D721Med (cell line): ENCODE results near the gene EGF.

Source experiments
- DNase-seq: peaks from one replicate; pipeline ENCODE4 v3.0.0; 2011; ENCODE audit warnings: low spot score; ENCODE audit not compliant: insufficient read length
- FAIRE-seq: peaks from 2 replicates; lab custom pipeline; 2011; peaks lifted over from hg19 to GRCh38; lab: Jason Lieb, UNC
- TF ChIP-seq, protein P1 (sequence below): IDR thresholded peaks from 2 replicates; pipeline ENCODE4 v1.5.1; 2012; ENCODE audit warnings: mild to moderate bottlenecking, control low read depth; ENCODE audit not compliant: insufficient read depth; ENCODE audit errors: missing control alignments

Gene EGF

DNA sequence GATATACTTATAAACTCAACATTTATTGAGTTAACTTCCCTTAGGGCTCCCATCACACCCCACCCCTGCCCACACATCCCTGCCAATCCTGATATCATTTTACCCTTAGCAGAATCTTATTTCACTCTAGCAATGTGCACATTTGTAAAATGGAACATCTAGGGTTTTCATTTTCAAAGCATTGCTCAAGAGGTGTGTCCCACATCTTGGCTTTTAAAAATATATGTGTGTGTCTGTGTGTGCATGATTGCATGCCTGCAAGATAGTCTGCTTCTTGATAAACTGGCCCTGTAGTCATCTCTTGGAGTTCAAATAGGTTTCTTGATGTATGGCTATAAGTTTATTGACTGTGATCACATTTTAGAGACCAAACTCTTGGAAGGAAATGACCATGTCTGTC, 26.4 kb upstream of the EGF start:
- FAIRE-seq, result no peak
- DNase-seq, result no peak
- TF ChIP-seq, protein P1, sequence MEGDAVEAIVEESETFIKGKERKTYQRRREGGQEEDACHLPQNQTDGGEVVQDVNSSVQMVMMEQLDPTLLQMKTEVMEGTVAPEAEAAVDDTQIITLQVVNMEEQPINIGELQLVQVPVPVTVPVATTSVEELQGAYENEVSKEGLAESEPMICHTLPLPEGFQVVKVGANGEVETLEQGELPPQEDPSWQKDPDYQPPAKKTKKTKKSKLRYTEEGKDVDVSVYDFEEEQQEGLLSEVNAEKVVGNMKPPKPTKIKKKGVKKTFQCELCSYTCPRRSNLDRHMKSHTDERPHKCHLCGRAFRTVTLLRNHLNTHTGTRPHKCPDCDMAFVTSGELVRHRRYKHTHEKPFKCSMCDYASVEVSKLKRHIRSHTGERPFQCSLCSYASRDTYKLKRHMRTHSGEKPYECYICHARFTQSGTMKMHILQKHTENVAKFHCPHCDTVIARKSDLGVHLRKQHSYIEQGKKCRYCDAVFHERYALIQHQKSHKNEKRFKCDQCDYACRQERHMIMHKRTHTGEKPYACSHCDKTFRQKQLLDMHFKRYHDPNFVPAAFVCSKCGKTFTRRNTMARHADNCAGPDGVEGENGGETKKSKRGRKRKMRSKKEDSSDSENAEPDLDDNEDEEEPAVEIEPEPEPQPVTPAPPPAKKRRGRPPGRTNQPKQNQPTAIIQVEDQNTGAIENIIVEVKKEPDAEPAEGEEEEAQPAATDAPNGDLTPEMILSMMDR, result no peak

DNA sequence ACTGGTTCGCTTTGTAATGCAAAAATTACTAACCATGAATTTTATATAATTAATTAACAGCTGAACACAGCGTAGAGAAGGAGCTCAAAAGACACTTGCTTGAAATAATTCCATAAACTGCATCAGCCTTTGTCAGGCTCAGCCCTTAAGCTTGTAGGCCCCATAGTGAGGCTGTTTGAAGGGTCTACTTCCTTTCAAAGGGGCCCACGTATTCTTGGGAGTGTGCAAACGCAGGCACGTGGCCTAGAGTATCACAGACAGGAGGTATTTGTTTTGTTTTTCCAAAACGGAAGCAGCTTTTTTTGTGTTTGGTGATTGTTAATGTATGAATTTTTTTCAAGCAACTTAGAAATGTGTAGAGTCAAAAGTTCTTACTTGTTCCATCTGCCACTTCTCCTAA, 25.6 kb upstream of the EGF start:
- DNase-seq (no peak), FAIRE-seq (no peak)
- TF ChIP-seq, protein P1, result no peak

DNA sequence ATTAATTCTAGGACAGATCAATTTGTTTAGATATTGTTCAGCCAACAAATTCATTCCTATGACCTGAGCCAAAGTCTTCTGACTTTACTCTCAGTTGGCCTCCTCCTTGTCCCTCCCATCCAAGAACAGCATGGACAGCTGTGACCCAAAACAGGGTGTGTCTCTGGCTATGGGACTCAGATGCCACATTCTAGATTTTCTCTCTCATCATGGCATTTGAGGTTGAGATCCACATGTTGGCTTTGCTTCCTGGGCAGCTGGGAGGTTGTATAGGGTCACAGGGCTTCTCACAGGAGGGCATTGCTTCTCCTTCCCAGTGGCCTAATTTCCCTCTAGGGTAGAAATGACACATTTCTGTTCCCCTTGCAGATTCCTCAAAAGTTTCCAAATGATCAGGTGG, 22.6 kb upstream of the EGF start:
- TF ChIP-seq, protein P1, result no peak
- no peak for DNase-seq
- no peak for FAIRE-seq

DNA sequence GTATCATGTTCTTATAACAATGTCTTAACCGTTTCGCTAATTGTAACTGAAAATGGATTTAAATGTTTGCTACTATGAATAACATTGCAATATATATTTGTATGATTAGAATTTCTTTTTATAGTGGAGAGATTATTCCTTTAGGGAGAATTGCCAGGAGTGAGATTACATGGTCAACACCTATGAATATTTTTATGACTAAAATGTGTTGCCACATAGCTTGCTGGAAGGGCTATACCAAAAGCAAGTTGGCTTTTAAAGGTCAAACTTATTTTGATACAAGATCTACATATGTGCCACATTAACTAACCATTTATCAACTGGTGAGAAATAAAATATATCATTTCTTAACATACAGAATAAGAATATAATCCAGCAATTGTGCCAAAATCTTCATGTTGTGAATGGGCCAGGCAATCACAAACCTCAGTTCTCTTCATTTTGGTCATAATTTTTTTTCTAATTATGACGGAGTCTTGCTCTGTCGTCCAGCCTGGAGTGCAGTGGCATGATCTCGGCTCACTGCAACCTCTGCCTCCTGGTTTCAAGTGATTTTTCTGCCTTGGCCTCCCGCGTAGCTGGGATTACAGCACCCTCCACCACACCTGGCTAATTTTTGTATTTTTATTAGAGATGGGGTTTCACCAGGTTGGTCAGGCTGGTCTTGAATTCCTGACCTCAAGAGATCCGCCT, 10.0 kb upstream of the EGF start:
- TF ChIP-seq, protein P1, result no peak
- FAIRE-seq (no peak), DNase-seq (no peak)

DNA sequence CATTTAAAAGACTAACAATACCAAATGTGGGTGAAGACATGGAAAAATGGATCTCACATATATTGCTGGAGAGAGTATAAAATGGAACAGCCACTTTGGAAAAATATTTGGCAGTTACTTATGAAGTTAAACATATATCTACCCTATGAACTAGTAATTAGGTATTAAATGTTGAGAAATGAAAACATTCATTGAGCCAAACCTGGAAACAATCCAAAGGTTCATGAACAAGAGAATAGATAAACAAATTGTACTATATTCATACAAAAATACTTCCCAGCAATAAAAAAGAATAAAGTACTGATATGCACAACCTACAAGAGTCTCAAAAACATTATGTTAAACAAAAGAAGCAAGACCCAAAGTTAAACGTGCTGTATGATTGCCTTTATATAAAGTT, 4.0 kb upstream of the EGF start:
- FAIRE-seq (peak; percentile 41), DNase-seq (no peak)
- TF ChIP-seq, protein P1, result no peak

DNA sequence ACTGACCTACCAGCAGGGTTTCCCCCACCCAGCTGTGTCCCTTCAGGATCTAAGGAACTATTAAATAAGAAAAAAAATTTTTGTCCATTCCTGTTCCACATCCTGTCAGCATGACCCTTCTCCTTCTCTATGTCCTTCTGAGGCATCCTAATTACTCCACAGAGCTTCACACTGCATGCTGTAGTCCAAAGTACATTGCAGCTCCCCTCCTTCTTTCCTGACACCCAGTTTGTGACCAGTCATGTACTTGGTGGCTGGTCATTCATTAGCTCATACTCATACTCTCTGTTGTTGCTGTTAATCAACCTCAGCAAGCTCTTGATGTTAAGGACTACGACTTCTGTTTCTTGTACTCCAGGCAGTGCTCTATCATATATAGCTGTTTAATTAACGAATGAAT, 2.4 kb upstream of the EGF start:
- DNase-seq (no peak), FAIRE-seq (no peak)
- TF ChIP-seq, protein P1, result no peak

DNA sequence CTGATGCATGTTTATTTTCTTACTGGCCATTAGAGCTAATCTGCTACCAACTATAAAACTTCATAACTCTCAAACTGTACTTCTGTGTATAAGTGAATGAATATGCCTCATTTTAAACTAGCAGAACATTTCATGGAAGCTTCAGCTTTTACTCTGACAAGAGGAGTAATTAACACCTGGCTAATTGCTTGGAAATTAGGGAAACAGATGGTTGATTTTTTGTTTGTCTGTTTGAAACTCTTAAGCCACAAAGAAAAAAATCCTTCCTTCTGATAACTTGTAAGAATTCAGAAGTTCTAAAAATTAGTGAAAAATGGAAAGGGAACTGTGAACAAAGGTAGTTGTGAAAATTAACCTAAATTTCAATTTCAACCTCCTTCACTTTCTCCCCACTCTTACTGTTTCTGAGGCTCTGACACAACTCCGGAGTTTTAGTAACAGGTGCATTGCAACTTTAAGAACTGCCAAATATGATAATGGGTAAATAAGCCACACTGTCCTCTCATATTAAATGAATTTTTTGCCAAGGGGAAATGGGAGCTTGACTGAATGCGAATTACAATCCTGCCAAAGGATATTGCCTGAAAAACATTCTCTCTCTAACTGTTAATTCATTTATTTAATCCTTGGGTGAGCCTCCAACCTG, 1.0 kb downstream of the EGF start:
- TF ChIP-seq, protein P1, result no peak
- DNase-seq (no peak), FAIRE-seq (no peak)
